Measurements from ENCODE around the gene TH. TPM values are rescaled to one million over a fixed set of nuclear protein-coding genes. Genes with fewer than 3 reads are reported as not detected.

Gene TH
- total and polyA plus RNA-seq, 2 of the 8 experiments (the other 6 are each of a cell fraction or from before 2014, with no cell fraction given) = 0.09 TPM; not detected in 1

DNA sequence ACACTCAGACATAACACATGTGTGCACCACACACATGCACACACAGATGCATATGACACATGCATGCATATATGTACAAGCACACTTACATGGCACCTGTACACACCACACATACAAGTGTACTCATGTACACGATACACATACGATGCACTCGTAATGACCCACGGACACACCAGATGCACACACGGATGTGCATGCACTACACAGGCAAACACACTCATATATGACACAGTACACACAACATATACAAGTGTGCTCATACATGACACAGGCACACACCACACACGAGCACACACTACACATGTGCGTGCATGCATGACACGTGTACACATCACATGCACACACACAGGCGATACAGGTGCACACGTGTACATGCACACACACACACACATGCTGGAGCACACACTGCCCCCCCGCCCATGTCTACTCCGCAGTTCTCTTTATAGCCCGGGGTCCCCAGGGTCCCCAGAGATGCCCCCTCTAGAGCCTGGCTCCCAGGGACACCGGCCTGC lies 4.8 kb upstream of the TH start (continued):
- TF ChIP-seq, protein P1, sequence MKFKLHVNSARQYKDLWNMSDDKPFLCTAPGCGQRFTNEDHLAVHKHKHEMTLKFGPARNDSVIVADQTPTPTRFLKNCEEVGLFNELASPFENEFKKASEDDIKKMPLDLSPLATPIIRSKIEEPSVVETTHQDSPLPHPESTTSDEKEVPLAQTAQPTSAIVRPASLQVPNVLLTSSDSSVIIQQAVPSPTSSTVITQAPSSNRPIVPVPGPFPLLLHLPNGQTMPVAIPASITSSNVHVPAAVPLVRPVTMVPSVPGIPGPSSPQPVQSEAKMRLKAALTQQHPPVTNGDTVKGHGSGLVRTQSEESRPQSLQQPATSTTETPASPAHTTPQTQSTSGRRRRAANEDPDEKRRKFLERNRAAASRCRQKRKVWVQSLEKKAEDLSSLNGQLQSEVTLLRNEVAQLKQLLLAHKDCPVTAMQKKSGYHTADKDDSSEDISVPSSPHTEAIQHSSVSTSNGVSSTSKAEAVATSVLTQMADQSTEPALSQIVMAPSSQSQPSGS (IDR thresholded peaks at IDR 0.05; ENCODE audit: low read length) = no peak
- TF ChIP-seq EZH2 (IDR thresholded peaks at IDR 0.05; ENCODE audit: low read depth, low read length, severe bottlenecking) = no peak
- TF ChIP-seq RAD21 (IDR thresholded peaks at IDR 0.05 in 1 of 2, conservative IDR thresholded peaks at IDR 0.05 in 1 of 2; ENCODE audit: low read depth in 2 of 2, low read length in 2 of 2) = no peak
- no peak for TF ChIP-seq SP2 (IDR thresholded peaks at IDR 0.05; ENCODE audit: low read length)
- TF ChIP-seq, protein P2, sequence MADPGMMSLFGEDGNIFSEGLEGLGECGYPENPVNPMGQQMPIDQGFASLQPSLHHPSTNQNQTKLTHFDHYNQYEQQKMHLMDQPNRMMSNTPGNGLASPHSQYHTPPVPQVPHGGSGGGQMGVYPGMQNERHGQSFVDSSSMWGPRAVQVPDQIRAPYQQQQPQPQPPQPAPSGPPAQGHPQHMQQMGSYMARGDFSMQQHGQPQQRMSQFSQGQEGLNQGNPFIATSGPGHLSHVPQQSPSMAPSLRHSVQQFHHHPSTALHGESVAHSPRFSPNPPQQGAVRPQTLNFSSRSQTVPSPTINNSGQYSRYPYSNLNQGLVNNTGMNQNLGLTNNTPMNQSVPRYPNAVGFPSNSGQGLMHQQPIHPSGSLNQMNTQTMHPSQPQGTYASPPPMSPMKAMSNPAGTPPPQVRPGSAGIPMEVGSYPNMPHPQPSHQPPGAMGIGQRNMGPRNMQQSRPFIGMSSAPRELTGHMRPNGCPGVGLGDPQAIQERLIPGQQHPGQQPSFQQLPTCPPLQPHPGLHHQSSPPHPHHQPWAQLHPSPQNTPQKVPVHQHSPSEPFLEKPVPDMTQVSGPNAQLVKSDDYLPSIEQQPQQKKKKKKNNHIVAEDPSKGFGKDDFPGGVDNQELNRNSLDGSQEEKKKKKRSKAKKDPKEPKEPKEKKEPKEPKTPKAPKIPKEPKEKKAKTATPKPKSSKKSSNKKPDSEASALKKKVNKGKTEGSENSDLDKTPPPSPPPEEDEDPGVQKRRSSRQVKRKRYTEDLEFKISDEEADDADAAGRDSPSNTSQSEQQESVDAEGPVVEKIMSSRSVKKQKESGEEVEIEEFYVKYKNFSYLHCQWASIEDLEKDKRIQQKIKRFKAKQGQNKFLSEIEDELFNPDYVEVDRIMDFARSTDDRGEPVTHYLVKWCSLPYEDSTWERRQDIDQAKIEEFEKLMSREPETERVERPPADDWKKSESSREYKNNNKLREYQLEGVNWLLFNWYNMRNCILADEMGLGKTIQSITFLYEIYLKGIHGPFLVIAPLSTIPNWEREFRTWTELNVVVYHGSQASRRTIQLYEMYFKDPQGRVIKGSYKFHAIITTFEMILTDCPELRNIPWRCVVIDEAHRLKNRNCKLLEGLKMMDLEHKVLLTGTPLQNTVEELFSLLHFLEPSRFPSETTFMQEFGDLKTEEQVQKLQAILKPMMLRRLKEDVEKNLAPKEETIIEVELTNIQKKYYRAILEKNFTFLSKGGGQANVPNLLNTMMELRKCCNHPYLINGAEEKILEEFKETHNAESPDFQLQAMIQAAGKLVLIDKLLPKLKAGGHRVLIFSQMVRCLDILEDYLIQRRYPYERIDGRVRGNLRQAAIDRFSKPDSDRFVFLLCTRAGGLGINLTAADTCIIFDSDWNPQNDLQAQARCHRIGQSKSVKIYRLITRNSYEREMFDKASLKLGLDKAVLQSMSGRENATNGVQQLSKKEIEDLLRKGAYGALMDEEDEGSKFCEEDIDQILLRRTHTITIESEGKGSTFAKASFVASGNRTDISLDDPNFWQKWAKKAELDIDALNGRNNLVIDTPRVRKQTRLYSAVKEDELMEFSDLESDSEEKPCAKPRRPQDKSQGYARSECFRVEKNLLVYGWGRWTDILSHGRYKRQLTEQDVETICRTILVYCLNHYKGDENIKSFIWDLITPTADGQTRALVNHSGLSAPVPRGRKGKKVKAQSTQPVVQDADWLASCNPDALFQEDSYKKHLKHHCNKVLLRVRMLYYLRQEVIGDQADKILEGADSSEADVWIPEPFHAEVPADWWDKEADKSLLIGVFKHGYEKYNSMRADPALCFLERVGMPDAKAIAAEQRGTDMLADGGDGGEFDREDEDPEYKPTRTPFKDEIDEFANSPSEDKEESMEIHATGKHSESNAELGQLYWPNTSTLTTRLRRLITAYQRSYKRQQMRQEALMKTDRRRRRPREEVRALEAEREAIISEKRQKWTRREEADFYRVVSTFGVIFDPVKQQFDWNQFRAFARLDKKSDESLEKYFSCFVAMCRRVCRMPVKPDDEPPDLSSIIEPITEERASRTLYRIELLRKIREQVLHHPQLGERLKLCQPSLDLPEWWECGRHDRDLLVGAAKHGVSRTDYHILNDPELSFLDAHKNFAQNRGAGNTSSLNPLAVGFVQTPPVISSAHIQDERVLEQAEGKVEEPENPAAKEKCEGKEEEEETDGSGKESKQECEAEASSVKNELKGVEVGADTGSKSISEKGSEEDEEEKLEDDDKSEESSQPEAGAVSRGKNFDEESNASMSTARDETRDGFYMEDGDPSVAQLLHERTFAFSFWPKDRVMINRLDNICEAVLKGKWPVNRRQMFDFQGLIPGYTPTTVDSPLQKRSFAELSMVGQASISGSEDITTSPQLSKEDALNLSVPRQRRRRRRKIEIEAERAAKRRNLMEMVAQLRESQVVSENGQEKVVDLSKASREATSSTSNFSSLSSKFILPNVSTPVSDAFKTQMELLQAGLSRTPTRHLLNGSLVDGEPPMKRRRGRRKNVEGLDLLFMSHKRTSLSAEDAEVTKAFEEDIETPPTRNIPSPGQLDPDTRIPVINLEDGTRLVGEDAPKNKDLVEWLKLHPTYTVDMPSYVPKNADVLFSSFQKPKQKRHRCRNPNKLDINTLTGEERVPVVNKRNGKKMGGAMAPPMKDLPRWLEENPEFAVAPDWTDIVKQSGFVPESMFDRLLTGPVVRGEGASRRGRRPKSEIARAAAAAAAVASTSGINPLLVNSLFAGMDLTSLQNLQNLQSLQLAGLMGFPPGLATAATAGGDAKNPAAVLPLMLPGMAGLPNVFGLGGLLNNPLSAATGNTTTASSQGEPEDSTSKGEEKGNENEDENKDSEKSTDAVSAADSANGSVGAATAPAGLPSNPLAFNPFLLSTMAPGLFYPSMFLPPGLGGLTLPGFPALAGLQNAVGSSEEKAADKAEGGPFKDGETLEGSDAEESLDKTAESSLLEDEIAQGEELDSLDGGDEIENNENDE (IDR thresholded peaks at IDR 0.05; ENCODE audit: insufficient replicate concordance, low read length) = no peak
- TF ChIP-seq EP300 (IDR thresholded peaks at IDR 0.05; ENCODE audit: borderline replicate concordance in 1 of 2, low read depth in 2 of 2, low read length in 2 of 2) = no peak
- TF ChIP-seq CEBPB (IDR thresholded peaks at IDR 0.05; ENCODE audit: low read depth, low read length) = no peak
- TF ChIP-seq CBX8 (IDR thresholded peaks at IDR 0.05; ENCODE audit: borderline replicate concordance, low read depth, low read length) = no peak
